PC-9 (cell line): ENCODE results near the gene TGFBR3. TPM values are rescaled to one million over a fixed set of nuclear protein-coding genes. Genes with fewer than 3 reads are reported as not detected.

Experiments
- BruUV-seq: library from RNA; stranded (reverse); fragments of 400-500 nt; replicated peaks from 2 replicates; lab custom pipeline; 2021; lab: Mats Ljungman, UMichigan
- CTCF ChIA-PET: fragments of 300-600 bp; sonication (Branson Sonifier 250); formaldehyde crosslinking; loops from one replicate; lab custom pipeline; 2022; ENCODE audit warnings: antibody characterized with exemption; lab: Charles Lee
- POLR2A ChIA-PET: fragments of 300-600 bp; sonication (Branson Sonifier 250); formaldehyde crosslinking; loops from one replicate; lab custom pipeline; 2022; ENCODE audit warnings: antibody characterized with exemption; ENCODE audit not compliant: unreplicated experiment; lab: Charles Lee
- DNase-seq, 2 experiments: peaks; one replicate each; pipeline versions ENCODE4 v3.0.0 to v3.0.0-alpha.2; 2015 to 2022; ENCODE audit warnings: mixed read lengths in 1 of 2
- H2AFZ ChIP-seq: fragments of 200-600 bp; sonication (generic); 2 replicates; pipeline ENCODE4 v1.8.1; 2017; ENCODE audit warnings: antibody characterized with exemption
- H3F3A ChIP-seq: fragments of 200-600 bp; sonication (generic); 2 replicates; pipeline ENCODE4 v1.8.1; 2017; ENCODE audit warnings: antibody characterized with exemption, mild to moderate bottlenecking, low read depth; ENCODE audit not compliant: insufficient read depth
- H3K27ac ChIP-seq: fragments of 200-600 bp; sonication (generic); 2 replicates; pipeline ENCODE4 v1.6.1; 2016; ENCODE audit warnings: mixed run types
- H3K27me3 ChIP-seq: fragments of 200-600 bp; sonication (generic); 2 replicates; pipeline ENCODE4 v1.6.1; 2016; ENCODE audit warnings: low read depth, mixed run types; ENCODE audit not compliant: insufficient read depth
- H3K36me3 ChIP-seq: fragments of 200-600 bp; sonication (generic); 2 replicates; pipeline ENCODE4 v1.6.1; 2016; ENCODE audit warnings: low read depth, mixed run types
- H3K4me1 ChIP-seq: fragments of 200-600 bp; sonication (generic); replicated peaks from 2 replicates; pipeline ENCODE4 v1.6.1; 2016; ENCODE audit warnings: mixed run types; ENCODE audit not compliant: insufficient read depth
- H3K4me2 ChIP-seq: fragments of 200-600 bp; sonication (generic); 2 replicates; pipeline ENCODE4 v1.6.1; 2017; ENCODE audit warnings: mixed run types
- H3K4me3 ChIP-seq: fragments of 200-600 bp; sonication (generic); 2 replicates; pipeline ENCODE4 v1.6.1; 2016; ENCODE audit warnings: mixed run types
- H3K79me2 ChIP-seq: fragments of 200-600 bp; sonication (generic); 2 replicates; pipeline ENCODE4 v1.6.1; 2017; ENCODE audit warnings: low read depth, mixed run types
- H3K9me2 ChIP-seq: fragments of 200-600 bp; sonication (generic); 2 replicates; pipeline ENCODE4 v1.8.1; 2017; ENCODE audit warnings: mild to moderate bottlenecking; ENCODE audit not compliant: insufficient read depth
- H3K9me3 ChIP-seq: fragments of 200-600 bp; sonication (generic); 2 replicates; pipeline ENCODE4 v1.8.1; 2016; ENCODE audit warnings: low read depth; ENCODE audit not compliant: insufficient read depth
- H4K20me1 ChIP-seq: fragments of 200-600 bp; sonication (generic); 2 replicates; pipeline ENCODE4 v1.8.1; 2017; ENCODE audit not compliant: insufficient read depth
- EZH2 ChIP-seq: fragments of 200-600 bp; sonication (generic); IDR thresholded peaks from 2 replicates; pipeline ENCODE4 v1.8.0; 2017; ENCODE audit warnings: antibody characterized with exemption, low read depth
- intact Hi-C: fragments of 100-400 bp; cut with micrococcal nuclease; formaldehyde crosslinking; loops from one replicate; pipeline ENCODE4 v1.10.0; 2022; ENCODE audit not compliant: unreplicated experiment
- total RNA-seq: library from RNA; stranded (reverse); gene quantifications from 2 replicates; pipeline ENCODE4 v1.2.3, GENCODE V29; 2021
- TF ChIP-seq, protein P1 (sequence below): fragments of 200-600 bp; sonication (generic); conservative IDR thresholded peaks from 2 replicates; pipeline ENCODE4 v1.6.1; 2017; ENCODE audit warnings: mixed run types, antibody characterized with exemption, mild to moderate bottlenecking, moderate library complexity

TGFBR3 gene
- total RNA-seq, 1 experiment from 2014 or later: 1.6 TPM

- TF ChIP-seq EZH2: no peak
- TF ChIP-seq, protein P1, sequence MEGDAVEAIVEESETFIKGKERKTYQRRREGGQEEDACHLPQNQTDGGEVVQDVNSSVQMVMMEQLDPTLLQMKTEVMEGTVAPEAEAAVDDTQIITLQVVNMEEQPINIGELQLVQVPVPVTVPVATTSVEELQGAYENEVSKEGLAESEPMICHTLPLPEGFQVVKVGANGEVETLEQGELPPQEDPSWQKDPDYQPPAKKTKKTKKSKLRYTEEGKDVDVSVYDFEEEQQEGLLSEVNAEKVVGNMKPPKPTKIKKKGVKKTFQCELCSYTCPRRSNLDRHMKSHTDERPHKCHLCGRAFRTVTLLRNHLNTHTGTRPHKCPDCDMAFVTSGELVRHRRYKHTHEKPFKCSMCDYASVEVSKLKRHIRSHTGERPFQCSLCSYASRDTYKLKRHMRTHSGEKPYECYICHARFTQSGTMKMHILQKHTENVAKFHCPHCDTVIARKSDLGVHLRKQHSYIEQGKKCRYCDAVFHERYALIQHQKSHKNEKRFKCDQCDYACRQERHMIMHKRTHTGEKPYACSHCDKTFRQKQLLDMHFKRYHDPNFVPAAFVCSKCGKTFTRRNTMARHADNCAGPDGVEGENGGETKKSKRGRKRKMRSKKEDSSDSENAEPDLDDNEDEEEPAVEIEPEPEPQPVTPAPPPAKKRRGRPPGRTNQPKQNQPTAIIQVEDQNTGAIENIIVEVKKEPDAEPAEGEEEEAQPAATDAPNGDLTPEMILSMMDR: no peak
- Histone ChIP-seq H3K4me3 (no peak overlapping the region), H3K79me2 (no peaks in the 10 kb centered on the region), H3K36me3 (no peaks in the 10 kb centered on the region), H3K9me3 (no peaks in the 10 kb centered on the region), H3K4me1 (peaks cover 35% of the 10 kb centered on the region), H3K27ac (no peak overlapping the region), H3K27me3 (no peaks in the 10 kb centered on the region), H4K20me1 (no peaks in the 10 kb centered on the region), H3K4me2 (no peak overlapping the region), H3F3A (peaks cover 45% of the 10 kb centered on the region), H2AFZ (no peak overlapping the region), H3K9me2 (no peaks in the 10 kb centered on the region)
- ChIA-PET POLR2A (no interaction called here), CTCF (no interaction called here)
- no peak for DNase-seq
- BruUV-seq: no TSS peak
- intact Hi-C loops: no loop called here
Measured at GRCh38 chr1:91793877-91794276, 92.1 kb downstream of the TGFBR3 start.

DNA sequence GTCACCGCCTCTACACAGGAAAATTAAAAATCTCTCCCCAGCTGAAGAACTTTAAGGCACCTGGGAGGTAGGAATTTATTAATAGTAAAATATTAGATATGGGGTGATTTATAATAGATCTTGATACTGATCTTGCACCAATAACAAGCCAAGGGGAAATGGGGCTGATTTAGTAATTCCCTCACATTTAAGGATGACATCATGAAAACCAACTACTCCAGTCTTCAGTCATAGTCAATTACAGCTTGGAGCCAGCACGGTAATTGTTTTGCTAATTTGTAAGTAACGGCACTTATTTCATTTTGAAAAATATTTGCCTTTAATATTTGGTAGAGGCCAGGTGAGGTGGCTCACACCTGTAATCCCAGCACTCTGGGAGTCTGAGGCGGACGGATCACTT lies 92.8 kb downstream of the TGFBR3 start:
- Histone ChIP-seq H3K9me3 (no peaks in the 10 kb centered on the region), H3K79me2 (no peaks in the 10 kb centered on the region), H3K27me3 (no peaks in the 10 kb centered on the region), H3K4me1 (peaks cover 35% of the 10 kb centered on the region), H3K27ac (no peak overlapping the region), H3K9me2 (no peaks in the 10 kb centered on the region), H3F3A (peaks cover 44% of the 10 kb centered on the region), H3K36me3 (no peaks in the 10 kb centered on the region), H3K4me2 (no peak overlapping the region), H4K20me1 (no peaks in the 10 kb centered on the region), H2AFZ (no peak overlapping the region), H3K4me3 (no peak overlapping the region)
- ChIA-PET CTCF (no interaction called here), POLR2A (no interaction called here)
- TF ChIP-seq, protein P1: no peak
- TF ChIP-seq EZH2: no peak
- intact Hi-C loops: no loop called here
- BruUV-seq: no TSS peak
- no peak for DNase-seq

GRCh38 chr1:91792489-91793071 lies 93.4 kb downstream of the TGFBR3 start:
- TF ChIP-seq EZH2: no peak
- TF ChIP-seq, protein P1: no peak
- Histone ChIP-seq H3K9me3 (no peaks in the 10 kb centered on the region), H3K27me3 (no peaks in the 10 kb centered on the region), H4K20me1 (no peaks in the 10 kb centered on the region), H3K4me2 (no peak overlapping the region), H3K9me2 (no peaks in the 10 kb centered on the region), H3K36me3 (no peaks in the 10 kb centered on the region), H3F3A (peaks cover 38% of the 10 kb centered on the region), H3K4me3 (no peak overlapping the region), H2AFZ (no peak overlapping the region), H3K4me1 (peaks cover 35% of the 10 kb centered on the region), H3K27ac (no peak overlapping the region), H3K79me2 (no peaks in the 10 kb centered on the region)
- CTCF ChIA-PET: no interaction called here
- BruUV-seq: no TSS peak
- no peak for DNase-seq
- POLR2A ChIA-PET: no interaction called here
- intact Hi-C loops: no loop called here
